Hematopoietic multipotent progenitor cell treated with erythropoietin and hydrocortisone succinate and interleukin-3 and kit ligand, for 15 days (in vitro differentiated cells): ENCODE results near the gene KRT38.

Experiments used
- DNase-seq: peaks from one replicate; pipeline ENCODE4 v3.0.0-alpha.2; 2015; ENCODE audit warnings: low spot score

KRT38 gene

DNA sequence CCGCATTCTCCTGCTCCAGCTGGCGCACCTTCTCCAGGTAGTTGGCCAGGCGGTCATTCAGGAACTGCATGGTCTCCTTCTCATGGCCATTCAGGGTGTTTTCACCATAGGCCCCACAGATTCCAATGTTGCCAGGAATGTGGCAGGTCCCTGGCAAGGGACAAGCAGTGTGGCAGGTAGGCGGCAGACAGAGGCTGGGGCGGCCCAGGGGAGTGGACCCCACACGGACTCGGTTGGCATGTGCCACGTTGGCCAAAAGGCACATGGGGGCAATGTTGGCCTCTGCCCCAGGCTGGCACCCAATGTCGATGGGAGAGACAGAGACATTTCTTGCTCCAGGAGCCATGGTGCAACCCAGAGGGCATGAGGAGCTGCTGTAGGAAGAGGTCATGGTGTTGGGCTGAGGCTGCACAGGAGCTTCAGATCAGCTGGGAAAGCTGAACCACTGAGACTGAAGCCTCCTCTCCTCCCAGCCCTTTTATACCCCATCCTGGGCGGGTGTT is at the start of gene KRT38:
TSS of gene KRT38 (minus strand) at position 453 of the 503 bp plus-strand sequence. CDS start at position 391, 62 bp downstream.
- DNase-seq, result no peak

DNA sequence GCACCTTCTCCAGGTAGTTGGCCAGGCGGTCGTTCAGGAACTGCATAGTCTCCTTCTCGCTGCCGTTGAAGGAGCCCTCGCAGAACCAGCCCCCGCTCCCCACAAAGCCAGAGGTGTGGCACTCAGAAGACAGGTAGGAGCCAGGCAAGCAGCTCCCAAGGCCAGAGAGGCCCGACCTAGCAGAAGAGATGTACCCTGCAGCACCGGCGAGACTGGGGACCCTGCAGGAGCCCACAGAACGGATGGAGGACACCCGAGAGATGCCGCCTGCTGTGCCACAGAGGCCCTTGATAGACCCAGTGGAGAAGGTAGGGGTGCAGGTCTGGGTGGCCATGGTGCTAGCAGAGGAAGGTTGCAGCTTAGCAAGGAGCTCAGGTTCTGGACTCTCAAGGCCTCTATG is 48.7 kb upstream of the KRT38 start, which contains the start of gene KRT36:
TSS of gene KRT36 (minus strand) at position 380 of the 400 bp plus-strand sequence. CDS start at position 334, 46 bp downstream.
- DNase-seq, result no peak

DNA sequence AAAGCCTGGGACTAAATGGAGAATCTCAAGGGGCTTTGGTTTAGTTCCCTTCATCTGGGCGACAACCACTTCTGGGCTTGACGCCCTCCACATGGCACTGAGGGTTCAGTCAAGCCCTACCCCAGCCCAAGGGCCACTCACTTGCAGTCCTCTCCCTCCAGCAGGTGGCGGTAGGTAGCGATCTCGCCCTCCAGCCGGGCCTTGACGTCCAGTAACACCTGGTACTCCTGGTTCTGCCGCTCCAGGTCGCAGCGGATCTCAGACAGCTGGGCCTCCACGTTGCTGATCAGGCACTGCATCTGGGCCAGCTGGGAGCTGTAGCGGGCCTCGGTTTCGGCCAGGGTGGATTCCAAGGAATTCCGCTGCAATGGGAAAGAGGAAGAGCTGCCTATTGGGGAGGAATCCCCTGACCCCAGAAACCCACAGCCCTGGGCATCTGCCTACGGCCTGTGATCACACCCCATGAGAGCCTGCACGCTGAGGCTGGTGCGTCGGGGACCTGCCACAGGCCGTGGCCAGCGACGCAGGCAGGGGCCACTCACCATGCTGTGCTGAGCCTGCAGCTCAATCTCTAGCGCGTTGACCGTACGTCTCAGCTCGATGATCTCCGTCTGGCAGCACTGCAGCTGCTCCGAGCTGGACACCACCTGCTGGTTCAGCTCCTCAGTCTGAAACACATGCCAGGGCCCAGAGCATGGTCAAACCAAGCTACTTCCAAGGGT is 46.2 kb upstream of the KRT38 start:
- DNase-seq, result peak; percentile 65

DNA sequence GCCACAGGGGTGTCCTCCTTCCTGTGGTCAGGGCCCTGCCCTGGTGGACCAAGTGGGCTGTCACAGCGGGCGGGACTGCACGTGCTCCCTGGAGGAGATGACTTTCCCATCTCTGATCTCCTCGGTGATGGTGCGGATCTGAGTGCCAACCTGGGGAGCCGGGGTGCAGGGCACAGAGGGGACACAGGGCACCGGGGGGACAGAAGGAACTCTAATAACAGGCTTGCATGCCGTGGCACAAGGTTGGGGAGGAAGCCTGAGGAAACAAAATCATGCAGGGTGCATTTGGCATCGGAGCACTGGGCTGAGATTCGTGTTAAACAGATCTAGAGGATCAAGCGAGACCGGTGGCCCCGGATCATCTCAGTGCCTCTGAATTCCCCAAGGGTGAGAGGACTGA is 45.5 kb upstream of the KRT38 start:
- DNase-seq, result no peak

DNA sequence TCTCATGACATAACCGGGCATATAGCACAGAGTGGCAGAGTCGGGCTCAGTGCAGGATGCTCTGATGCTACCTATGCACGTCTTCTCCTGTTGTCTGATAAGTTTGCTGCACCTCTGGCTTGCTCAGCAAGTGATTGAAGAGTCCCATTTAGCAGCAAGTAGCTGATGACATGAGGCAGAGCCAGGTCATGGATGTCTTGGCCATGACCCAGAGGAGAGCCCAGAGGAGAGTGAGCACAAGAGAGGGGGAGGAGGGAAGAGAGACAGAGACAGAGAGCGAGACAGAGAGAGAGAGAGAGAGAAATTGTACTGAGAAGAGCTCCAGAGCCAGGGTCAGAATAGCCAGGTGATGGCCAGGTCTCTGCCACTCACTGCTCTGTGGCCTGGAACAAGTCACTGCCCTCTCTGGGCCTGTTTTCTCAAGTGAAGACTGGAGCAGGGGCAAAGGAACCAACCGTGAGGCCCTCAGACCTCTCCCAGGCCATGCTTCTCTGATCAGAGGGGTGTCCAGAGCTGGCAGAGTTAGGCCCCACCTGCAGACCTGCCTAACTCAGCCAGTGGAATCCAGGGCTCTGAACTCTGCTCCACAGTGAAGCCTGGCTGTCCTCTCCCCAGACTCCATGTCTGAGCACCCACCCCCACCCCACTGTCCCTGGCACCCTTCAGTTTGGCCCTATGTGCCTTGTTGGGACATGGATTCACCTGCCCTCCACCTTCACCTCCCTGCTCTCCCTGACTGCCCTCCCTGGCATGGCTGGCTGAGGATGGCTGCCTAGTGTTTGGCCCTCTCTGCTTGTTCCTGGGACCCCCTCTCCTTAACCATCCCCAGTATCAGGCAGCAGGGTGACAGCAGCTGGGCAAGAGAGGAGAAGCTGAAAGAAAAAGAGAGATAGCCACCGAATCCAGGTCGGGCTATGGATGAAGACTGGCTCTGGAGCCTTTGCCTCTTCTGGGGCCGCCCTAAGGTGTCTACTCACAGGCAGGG is 44.4 kb upstream of the KRT38 start:
- DNase-seq, result no peak

DNA sequence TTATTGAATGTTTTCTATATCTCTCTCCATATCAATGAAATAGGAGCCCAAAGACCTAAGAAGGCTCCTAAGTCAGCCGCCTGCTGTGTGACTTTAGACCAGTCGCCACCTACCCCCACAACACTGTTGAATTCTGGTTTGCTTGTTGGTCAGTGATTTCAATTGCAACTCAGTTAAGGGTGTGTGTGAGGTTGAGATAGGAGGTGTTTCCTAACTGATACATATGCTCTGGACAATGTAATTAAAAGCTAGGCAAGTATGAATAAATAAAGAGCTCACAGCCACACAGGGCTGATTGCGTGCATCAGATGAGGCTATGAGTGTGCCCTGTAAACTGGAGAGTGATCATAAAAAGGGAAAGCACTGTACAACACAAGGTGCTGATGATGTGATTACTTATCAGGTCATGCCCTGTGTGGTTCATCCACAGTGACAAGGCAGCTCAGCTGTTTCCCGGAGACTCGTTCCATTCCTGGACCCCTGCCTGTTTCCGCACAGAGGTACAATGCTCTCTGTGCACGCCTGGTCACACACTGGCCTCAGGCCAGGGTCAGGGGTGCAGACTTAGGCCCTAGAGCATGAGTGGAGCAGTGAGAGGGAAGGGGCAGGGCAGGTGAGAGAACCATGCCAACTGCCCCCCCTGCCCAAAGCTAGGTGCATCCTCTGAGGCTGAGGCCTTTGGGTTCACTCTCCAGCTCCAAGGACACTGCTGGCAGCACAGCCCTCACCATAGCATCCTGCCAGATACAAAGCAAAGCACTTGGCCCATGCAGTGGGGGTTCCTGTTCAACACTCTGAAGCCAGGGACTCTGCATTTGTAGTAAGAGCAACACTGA is 43.4 kb upstream of the KRT38 start:
- DNase-seq, result no peak

DNA sequence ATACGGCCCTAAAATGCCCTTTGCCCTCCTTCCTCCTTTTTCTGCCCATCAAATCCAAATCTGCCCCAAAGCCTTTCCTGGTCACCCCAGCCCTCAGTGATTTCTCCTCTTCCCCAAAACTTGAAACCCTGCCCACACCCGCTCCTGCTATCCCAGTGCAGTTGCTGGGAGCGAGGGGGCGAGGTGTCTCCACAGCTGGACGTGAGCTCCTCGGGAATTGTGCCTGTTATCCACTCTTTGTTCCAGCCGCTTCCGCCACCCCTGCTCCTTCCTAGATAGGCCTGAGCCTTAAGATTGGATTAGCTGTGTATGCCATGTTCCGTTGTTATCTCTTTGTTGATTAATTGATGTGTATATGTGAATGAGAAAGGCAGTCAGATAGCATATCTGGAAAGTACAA is 42.7 kb upstream of the KRT38 start:
- no peak for DNase-seq

DNA sequence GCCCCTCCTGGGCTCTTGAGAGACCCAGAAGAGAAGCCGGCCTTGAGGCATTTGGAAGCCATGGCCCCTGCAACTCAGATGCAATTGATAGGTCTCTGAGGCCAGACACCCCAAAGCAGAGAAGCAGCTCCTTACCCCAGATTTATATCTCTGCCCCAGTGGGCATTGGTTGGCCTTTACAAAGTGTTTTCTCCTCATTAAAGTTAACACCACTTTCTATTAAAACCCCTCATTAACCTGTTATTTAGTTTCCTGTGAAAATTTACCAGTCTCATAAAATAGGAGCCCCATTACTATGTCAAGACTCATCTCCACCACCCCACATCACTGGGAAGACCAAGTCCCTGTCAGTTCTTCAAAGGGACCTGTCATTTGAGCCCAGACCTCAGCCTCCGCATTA is 40.3 kb upstream of the KRT38 start, which contains the start of gene KRT35:
TSS of gene KRT35 (minus strand) at position 116 of the 400 bp plus-strand sequence. CDS start at position 62, 54 bp downstream.
- DNase-seq, result no peak

DNA sequence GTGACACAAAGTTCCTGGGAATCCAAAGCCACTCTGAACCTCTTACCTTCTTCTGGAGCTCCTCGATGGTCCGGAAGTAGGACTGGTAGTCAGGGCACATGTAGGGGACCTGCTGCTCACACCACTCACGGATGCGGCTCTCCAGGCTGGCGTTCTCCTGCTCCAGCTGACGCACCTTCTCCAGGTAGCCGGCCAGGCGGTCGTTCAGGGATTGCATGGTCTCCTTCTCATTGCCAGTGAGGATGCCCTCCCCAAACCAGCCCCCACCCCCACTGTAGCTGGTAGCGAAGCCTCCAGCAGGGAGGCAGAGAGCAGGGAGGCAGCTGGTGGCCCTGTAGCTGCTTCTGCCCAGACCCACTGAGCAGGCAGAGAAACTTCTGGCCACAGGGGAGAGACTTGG is 39.8 kb upstream of the KRT38 start:
- DNase-seq, result no peak

DNA sequence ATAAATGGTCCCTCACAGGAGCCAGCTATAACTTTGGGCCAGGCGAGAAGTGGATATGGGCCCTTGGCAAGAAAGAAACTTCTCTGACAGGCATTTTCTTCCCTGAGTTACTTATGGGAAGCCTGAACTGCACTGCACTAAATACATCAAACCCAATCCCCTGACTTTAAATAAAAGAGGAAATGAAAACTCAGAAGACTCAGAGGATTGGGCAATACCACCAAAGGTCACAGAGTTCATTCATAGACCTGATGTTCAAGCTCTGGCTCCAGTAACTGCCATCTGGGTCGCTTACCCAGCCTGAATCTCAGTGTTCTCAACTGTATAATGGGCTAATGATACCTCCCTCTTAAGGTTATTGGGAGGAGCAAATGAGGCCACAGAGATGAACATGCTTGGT is 39.4 kb upstream of the KRT38 start:
- no peak for DNase-seq

DNA sequence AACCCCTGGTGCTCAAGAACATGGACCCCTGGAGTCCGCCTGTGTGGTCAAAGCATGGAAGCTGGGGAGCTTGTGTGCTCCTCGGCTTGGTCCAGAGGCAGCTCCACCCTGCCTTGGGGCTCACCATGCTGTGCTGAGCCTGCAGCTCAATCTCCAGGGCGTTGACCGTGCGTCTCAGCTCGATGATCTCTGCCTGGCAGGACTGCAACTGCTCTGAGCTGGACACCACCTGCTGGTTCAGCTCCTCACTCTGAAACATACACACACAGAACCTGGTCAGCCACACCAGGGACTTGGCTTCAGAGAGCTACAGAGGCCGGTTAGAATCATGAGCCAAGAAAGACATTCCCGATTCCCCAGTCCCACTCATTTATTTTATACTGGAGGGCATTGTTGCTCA is 37.5 kb upstream of the KRT38 start:
- no peak for DNase-seq

DNA sequence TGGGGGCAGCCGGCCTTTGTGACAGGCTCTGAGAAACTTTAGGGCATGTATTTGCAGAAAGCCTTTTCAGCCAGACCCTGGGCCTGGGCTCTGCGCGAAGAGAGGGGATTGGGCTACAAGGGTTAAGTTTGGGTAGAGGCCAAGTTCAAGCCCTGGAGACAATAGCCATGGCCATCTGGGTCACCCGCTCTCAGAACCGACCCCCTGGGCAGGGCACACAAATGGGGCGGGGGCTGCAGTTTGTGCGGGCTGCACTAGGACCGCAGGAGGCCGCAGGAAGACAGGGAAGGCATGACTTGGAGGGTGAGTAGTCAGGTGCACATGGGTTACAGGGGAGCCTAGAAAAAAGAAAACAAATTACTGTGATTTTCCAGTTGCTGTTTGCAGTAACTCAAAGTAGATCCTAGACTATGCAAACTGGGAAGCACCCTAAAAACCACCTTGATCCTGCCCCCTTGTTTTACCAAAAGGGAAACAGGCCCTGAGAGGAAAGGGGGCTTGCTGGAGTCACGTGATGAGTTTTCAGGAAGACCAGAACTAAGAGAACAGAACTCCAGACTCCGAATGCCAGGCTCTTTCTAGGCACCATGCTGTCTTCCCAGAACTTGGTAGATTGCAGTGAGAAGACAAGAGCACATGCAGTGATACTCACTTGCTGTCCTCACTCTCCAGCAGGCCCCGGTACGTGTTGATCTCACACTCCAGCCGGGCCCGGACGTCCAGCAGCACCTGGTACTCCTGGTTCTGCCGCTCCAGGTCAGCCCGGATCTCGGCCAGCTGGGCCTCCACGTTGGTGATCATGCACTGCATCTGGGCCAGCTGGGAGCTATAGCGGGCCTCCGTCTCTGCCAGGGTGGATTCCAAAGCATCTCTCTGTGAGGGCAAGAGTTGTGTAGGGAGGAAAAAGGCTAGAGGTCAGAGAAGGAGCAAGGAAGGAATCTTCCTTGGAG is 36.4 kb upstream of the KRT38 start:
- DNase-seq, result no peak

DNA sequence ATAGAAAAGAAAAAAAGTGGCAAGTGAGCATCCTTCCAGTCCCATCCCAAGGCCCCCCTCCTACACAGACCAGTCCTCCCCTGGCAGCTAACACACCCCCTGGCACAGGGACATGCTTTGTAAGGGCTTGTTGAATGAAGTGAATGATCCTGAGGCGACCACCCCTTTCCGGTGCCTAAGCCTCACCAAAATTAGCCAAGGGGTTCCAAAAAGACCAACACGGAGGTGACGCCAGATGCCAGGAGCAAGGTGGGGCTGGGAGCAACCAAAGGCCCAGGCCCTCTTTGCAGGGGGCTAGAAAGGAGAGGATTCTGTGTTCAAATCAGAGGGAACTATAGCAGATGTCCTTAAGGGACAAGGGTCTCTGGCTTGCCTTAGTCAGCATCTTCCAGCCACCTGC is 34.6 kb upstream of the KRT38 start:
- DNase-seq, result no peak

DNA sequence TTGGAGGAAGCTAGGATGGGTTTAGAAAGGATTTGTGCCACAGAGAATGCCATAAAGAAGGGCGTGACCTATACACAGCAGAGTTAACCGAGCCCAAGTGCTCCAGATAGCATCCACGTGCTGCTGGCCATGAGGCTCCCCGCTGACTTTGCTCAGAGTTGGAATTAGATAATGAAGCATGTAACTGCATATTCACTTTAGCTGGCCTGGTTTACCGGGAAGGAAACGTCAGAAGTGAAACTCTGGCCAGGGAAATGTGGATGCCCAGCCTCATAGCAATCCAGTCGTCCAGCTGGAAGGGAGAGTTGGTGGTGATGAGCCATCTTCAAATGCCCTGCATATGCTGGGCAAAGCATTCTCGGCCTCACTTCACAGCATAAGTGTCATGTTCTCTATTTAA is 34.1 kb upstream of the KRT38 start:
- DNase-seq, result no peak

DNA sequence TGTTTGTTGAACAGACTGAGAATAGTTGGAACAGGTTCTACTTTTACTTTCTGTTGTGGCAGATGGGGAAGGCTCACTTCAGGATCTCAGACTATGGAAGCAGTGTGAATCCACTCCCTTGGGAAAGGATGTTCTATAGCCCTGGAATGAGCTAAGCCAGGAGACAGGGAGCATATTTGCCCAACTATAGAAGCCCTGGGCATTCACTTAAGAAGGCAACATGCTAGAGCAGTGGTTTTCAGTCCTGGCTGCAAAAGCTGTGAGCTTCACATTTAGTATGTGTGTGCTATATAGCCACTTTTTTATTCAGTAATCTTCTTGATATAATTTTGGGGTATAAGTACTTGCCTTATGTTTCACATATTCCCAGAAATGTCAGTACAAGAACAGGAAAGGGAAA is 27.6 kb upstream of the KRT38 start:
- no peak for DNase-seq

DNA sequence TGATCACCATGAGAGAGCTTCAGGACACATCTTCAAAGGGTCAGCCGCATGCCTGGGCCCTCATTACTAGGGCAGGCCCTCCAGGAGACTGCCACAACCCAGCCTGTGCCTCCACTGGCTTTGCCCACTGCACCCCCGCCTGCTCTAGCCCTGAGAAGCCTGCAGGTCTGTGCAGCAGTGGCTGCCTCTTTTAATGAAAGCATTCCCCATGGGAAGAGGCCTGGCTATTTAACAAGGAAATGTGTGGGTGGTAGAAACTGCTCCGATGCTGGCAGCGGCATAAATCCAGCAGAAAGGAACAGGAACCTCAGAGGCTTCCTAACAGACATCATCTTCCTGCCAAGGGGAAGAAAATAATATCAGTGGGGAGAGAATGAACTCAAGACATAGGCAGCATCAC is 26.8 kb upstream of the KRT38 start:
- DNase-seq, result no peak

DNA sequence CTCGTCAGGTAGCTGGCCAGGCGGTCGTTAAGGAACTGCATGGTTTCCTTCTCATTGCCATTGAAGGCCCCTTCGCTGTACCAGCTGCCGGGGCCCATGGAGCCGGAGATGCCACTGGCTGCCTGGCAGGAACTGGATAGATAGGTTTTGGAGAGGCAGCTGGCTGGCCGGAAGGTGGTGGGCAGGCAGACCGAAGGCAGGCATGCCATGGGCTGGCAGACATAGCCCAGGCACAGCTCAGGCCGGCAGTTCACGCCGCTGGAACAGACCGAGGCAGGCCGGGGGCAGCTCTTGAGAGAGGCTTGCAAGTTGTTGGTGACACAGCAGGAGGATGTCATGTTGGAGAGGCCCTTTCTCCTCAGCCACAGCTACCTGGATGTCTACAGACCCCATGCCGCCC is 26.2 kb upstream of the KRT38 start, which contains the start of gene KRT32:
TSS of gene KRT32 (minus strand) at position 399 of the 400 bp plus-strand sequence. CDS start at position 338, 61 bp downstream.
- no peak for DNase-seq

DNA sequence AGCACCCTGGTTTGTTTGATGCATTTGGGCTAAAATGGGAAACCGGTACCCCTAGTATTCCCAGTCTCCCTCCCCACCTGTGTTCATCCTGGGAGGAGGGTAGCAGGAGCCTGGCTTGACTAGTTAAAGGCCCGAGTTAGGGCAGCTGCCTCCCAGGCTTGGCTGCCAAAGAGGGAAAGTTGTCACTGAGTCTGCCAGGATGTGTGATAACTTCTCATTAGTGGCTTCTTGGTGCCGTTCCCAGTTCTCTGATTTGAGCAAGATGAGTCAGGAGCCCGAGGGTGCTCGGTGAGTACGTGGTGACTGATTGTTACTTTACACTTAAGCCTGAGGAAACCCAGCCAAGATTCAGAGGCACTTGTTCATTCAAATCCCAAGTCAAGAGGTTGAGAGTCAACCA is 23.9 kb upstream of the KRT38 start:
- no peak for DNase-seq

DNA sequence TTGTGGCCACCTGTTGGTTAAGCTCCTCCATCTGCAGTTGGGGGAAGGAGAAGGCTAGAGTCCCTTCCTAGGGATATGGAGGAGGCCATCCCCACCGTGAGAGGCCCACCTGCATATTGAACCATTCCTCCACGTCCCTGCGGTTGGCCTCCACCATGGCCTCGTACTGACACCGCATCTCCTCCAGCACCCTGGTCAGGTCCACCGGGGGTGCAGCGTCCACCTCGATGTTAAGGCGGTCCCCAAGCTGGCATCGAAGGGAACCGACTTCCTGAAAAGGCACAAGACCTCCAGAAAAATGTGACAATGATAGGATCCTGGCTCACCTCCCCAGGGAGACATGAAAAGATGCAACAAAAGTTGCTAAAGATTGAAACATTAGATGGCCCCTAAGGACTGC is 23.4 kb upstream of the KRT38 start:
- no peak for DNase-seq

DNA sequence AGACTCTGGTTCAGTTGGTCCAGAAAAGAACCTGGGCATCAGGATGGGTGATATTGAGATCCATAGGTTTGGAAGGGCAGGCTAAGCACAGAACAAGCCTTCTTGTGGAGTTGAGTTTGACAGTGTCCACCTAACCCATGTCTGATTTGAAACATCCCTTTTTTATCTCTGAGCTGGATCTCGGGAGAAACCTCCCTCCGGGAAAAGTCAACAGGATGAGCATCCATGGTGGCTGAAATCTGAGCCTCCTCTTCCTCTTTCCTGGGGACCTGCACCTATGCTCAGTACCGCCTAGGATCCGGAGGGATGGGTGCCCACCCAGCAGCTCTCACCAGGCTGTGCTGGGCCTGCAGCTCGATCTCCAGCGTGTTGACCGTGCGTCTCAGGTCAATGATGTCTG is 23.0 kb upstream of the KRT38 start:
- no peak for DNase-seq

DNA sequence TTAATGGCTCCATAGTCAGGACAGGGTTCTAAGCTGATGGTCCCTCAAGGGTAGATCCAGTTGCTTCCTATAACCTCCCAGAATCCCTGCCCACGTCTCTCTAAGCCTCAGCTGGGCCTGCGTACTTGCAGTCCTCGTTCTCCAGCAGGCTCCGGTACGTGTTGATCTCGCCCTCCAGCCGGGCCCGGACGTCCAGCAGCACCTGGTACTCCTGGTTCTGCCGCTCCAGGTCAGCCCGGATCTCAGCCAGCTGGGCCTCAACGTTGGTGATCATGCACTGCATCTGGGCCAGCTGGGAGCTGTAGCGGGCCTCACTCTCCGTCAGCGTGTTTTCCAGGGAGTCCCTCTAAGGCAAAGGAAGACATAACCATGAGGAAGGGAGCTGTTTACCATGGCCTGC is 21.9 kb upstream of the KRT38 start:
- DNase-seq, result no peak
